NCI-H2107 treated with DMSO at 0.1 percent for 48 hours (cell line): ENCODE data around the gene PHAF1.

Experiments used
- DNase-seq: peaks from one replicate; lab custom pipeline; 2025; ENCODE audit not compliant: unreplicated experiment; lab: John Stamatoyannopoulos, UW

PHAF1 gene

GRCh38 chr16:67146523-67147357 is 37.0 kb downstream of the PHAF1 start:
- no peak for DNase-seq

DNA sequence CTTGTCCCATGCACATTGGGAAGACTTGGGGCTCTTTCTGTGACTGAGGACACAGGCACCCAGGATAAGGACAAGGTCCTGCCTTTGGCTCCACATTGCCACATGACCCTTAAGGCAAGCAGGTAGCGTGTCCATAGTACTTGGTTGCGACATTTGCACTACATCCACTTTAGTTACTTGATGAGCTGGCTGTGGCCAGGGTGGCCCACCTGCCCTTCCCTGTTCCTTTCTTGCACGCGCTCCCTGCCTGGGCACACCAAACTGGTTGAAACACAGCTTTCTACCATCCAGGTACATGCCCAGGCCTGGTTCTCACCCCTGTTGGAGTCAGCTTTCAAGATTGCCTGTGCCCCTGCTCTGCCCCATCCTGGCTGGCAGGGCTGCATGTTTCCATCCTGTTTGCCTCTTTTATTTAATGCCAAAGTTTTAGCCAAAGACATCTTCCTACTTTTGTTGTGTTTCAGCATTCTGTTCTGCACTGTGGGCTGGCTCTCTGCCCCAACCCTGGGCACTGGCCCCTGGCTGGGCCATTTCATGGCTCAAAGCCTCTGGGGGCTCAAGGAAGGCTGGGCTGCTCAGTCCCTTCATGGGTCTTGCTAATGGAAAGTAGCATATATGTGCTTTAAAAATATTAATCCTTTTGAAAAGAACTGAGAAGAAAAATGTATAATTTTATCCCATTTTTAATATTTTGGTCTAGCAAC is 37.8 kb downstream of the PHAF1 start:
- no peak for DNase-seq

DNA sequence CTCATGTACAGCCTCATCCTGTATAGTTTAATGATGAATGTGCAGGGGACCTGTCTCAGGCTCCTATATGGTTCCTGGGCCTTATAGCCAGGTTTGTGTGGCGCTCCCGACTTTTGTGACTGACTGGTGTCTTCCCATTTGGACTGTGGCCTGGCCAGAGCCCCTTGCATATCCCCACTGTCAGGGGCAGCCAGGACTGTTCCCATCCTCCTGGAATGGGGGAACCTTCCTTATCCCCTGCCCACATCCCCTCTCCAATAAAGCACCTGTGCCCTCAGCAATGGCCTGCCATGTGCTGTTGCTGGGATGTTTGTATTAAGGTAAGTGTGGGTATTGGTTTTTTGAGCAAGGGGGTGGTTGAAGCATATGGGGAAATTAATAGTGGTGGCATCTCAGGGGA is 38.5 kb downstream of the PHAF1 start:
- no peak for DNase-seq

DNA sequence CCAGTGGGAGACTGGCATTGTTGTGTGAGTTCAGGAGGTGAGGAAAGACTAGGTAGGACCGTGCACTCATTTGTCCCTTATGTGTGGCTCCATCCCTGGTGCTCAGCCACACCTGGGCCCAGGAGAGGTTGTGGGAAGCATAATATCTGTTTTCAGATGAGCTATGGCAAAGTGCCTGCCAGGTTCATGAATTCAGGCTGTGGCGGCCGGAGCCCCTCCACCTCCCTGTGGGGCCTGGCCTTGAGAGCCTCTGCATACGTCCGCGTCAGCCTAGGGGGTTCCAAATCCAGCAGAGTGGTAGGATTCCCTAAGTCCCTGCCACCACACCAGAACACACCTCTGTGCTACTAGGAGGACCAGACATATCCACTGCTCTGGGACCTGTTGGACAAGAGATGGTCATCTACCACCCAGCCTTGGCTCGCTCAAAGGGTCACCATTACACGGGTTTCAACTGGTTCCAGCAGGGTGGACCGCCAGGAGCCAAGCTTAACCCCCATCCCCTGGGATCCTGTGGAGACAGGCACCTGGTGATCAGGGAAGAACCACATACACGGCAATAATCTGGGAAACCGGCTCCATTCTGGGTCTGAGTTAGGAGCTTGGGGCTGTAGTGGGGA is 39.0 kb downstream of the PHAF1 start:
- DNase-seq = no peak

- no peak for DNase-seq
These were observed 39.7 kb downstream of the PHAF1 start for GRCh38 chr16:67149276-67150046.

DNA sequence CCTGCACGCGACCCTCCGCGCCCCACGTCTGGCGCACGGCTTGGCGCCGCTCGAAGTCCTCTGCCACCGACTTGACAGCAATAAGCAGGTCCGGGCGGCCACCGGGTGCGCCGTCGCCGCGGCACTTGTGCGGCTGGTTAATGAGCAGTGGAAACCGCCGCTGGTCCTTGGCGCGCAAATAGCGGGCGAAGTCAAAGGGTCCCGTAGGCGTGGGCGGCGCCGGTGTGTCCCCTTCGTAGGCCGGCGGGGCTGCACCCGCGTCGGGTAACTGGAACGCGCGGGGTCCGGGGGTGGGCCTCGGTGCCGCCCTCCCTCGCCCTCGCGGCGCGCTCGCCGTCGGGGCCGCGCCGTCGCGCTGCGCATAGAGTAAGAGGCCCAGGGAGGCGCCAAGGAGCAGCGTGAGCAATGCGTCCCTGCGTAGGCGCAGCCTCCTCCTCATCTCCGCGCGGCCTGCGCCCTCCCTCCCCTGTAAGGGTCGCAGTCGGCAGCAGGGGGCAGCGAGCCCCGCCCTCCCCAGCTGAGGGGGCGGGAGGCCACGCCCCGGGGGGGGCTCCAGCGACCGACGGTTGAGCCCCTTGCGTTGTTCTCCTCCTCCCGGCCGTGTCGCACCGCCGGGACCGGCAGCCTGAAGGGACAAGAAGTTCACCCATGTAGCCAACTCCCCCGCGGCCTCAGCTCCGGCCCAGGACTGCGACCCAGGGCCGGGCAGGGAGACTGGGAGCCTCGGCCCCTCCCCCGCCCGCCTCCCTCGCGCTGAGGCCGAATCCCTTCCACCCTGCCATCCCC is 40.5 kb downstream of the PHAF1 start:
- no peak for DNase-seq

DNA sequence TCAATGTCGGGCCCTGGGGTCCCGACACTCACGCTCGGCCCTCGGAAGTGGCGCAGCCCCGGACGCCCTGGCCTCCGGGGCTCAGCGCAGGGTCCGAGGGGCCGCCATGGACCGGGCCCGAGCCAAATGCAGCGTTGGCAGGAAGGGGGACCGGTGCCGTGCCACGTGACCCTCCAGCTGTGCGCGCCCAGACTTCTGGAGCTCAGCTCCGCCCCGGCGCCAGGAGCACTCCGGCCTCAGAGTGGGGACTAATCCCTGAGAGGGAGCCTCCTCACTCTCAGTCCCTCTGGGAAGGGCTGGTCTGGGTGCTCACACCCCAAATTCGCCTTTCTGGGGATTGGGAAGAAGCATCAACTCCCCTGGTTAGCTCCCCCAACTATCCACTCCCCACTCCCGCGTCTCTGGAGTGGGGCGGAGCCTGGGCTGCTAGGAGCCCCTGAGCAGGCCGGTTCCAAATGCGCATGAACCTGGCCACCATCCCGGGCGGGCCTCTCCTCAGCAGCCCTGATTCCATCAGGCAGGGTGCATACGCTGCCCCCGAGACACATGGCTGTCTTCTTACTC is 41.2 kb downstream of the PHAF1 start, which contains the start of gene B3GNT9:
TSS of gene B3GNT9 (minus strand) at position 166 of the 564 bp plus-strand sequence. CDS start 513 bp downstream, outside the sequence.
- peak; percentile 16 for DNase-seq

- DNase-seq = no peak
These were observed 41.8 kb downstream of the PHAF1 start for GRCh38 chr16:67151431-67152097.

- no peak for DNase-seq
These were observed 45.0 kb downstream of the PHAF1 start for GRCh38 chr16:67154578-67155294.

- DNase-seq = no peak
These were observed 45.8 kb downstream of the PHAF1 start for GRCh38 chr16:67155295-67156142.

- no peak for DNase-seq
These were observed 46.6 kb downstream of the PHAF1 start for GRCh38 chr16:67156143-67156844.

GRCh38 chr16:67157106-67157748 is 47.5 kb downstream of the PHAF1 start:
- no peak for DNase-seq

DNA sequence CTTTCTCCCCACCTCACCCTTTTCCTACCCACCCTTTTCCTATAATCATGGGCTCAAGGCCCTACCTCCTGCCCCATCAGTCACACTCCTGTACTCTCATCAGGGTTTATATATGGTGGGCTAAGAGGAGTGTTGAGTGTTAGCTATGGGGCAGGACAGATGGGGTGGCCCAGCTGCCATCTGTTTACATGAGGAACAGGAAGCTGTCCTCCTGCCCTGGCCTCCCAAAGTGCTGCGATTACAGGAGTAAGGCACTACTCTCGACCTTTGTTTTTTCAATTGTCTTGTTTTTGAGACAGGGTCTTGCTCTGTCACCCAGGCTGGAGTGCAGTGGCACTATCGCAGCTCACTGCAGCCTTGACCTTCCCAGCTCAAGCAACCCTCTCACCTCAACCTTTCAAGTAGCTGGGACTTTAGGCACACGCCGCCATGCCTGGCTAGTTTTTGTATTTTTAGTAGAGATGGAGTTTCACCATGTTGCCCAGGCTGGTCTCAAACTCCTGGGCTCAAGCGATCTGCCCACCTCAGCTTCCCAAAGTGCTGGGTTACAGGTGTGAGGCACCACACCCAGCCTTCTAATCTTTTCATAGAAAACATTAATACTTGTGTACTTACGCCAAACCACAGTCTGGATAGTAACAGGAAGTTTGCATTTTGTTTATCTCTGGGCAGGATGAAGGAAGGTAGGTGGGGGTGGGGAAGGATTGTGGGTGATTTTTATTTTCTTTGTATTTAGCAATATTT is 48.3 kb downstream of the PHAF1 start:
- DNase-seq = no peak

DNA sequence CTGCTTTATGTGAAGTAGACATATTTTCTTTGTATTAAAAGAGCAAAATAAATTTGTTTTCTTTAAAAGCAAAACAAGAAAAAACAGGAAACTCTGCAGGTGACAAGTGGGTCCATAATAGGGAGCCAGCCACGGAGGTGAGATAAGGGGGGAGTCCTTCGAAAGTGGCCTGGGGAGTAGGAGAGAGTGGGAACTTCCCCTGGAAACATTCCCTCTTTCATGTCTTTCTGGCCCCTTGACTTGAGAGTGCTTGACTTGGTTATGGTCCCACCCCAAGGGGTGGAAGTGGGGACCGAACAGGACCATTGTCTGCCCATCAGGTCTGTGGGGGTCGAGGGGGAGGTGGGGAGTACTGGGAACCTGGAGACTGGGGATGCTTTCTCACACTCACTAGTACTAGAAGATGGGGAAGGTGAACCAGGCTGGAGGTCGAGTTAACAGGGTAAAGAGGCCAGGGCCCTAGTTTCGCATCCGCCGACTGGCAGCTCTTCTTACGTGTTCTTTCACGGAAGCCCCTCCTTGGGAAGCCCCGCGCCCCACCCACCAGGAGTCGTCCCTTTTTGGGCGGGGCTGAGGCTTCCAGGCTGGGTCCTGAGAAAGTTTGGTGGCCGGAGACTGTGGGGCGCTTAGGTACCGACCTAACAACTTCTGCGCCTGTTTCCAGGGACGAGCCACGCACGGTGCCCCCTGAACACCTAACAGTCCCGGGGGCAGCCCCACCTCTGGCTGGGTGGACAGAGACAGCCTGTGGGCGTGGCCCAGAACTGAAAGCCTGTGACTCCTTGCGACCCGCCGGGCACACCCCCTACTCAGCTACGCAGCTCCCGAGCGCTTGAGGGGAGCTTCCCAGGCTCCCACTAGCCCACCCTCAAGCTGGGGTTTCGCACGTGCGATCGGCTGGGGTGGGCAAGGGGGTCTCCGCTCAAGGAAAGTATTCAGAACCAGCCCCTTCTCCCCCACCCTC is 49.2 kb downstream of the PHAF1 start:
- no peak for DNase-seq

DNA sequence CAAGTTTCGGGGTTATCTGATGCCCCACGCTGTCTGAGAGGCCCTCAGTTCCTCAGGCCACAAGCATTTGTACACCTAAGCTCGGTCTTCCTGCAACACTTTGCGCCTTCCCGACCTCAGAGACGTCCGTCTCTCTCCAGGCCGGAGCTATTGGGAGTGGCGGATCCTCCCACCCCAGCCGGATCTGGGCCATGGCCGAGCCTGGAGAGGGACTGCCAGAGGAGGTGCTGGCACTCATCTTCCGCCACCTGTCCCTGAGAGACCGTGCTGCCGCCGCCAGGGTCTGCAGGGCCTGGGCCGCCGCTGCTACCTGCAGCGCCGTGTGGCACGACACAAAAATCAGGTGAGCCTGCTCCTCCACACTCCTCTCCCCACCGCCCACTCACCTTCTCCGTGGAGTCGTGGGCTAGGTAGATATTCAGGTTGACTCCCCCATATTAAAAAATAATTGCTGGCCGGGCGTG is 51.9 kb downstream of the PHAF1 start:
- no peak for DNase-seq
